ENCODE measurements around the gene WBP2. TPM values are rescaled to one million over a fixed set of nuclear protein-coding genes. Genes with fewer than 3 reads are reported as not detected.

Gene WBP2
- total and polyA plus RNA-seq, 2 of the 13 experiments (the other 11 are each of a cell fraction or from before 2014, with no cell fraction given): 29.2 to 29.5 TPM

DNA sequence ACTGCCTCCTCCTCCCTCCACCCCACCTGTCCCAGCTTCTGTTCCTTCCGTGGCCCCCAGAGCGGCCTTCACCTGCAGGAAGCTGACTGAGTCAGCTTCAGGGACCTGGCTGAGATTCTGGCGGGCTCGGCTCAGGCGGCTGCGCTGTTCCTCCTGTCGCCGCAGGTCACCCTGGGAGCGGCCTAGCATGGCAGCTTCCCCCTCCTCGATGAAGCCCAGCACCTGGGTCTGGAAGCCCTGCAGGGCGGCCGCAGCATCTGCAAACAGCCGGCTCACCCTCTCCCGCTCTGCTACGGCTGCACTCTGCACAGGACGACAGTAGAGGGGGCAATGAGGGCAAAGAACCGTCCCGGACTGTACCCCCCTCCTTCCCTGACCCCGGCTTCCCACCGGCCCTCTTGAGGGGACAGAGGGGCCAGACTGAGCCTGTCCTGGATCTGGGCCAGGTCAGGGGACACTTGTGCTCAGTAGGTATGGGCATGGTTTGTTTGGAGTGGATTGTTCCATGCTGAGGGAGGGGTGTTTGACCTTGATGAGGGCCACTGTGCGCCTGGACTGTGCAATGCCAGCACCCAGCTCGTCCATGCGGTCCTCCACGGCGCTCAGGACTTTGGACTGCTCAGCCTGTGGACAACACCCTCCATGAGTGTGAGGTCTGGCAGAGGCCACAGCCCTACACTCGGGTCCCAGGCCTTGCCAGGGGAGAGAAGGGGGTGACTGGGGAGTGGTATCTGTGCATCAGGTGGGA is 21.2 kb upstream of the WBP2 start (continued):
- TF ChIP-seq, protein P1, sequence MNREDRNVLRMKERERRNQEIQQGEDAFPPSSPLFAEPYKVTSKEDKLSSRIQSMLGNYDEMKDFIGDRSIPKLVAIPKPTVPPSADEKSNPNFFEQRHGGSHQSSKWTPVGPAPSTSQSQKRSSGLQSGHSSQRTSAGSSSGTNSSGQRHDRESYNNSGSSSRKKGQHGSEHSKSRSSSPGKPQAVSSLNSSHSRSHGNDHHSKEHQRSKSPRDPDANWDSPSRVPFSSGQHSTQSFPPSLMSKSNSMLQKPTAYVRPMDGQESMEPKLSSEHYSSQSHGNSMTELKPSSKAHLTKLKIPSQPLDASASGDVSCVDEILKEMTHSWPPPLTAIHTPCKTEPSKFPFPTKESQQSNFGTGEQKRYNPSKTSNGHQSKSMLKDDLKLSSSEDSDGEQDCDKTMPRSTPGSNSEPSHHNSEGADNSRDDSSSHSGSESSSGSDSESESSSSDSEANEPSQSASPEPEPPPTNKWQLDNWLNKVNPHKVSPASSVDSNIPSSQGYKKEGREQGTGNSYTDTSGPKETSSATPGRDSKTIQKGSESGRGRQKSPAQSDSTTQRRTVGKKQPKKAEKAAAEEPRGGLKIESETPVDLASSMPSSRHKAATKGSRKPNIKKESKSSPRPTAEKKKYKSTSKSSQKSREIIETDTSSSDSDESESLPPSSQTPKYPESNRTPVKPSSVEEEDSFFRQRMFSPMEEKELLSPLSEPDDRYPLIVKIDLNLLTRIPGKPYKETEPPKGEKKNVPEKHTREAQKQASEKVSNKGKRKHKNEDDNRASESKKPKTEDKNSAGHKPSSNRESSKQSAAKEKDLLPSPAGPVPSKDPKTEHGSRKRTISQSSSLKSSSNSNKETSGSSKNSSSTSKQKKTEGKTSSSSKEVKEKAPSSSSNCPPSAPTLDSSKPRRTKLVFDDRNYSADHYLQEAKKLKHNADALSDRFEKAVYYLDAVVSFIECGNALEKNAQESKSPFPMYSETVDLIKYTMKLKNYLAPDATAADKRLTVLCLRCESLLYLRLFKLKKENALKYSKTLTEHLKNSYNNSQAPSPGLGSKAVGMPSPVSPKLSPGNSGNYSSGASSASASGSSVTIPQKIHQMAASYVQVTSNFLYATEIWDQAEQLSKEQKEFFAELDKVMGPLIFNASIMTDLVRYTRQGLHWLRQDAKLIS (CRISPR knock-in tag; IDR thresholded peaks at IDR 0.05): no peak; the same call in 1 of the 2 replicates
- TF ChIP-seq, protein P2, sequence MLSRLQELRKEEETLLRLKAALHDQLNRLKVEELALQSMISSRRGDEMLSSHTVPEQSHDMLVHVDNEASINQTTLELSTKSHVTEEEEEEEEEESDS (CRISPR knock-in tag; IDR thresholded peaks at IDR 0.05; ENCODE audit: borderline replicate concordance): 0 out of 2 replicates have a peak, but pooled peaks have one; percentile 81
- no peak; the same call in 1 of the 2 replicates for TF ChIP-seq HMG20B (CRISPR knock-in tag; conservative IDR thresholded peaks at IDR 0.05)
- peak; percentile 85; the same call in 1 of the 2 replicates for TF ChIP-seq ZNF121 (CRISPR knock-in tag; IDR thresholded peaks at IDR 0.05)
- peak; percentile 91 for TF ChIP-seq ZEB1 (IDR thresholded peaks at IDR 0.05; ENCODE audit: insufficient replicate concordance, low read depth)
- TF ChIP-seq TBX3 (IDR thresholded peaks at IDR 0.05; ENCODE audit: borderline replicate concordance): peak; percentile 76; the same call in 1 of the 2 replicates
- TF ChIP-seq ZNF101 (CRISPR knock-in tag; IDR thresholded peaks at IDR 0.05; ENCODE audit: borderline replicate concordance, low read depth): no peak
- TF ChIP-seq, protein P3, sequence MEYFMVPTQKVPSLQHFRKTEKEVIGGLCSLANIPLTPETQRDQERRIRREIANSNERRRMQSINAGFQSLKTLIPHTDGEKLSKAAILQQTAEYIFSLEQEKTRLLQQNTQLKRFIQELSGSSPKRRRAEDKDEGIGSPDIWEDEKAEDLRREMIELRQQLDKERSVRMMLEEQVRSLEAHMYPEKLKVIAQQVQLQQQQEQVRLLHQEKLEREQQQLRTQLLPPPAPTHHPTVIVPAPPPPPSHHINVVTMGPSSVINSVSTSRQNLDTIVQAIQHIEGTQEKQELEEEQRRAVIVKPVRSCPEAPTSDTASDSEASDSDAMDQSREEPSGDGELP (IDR thresholded peaks at IDR 0.05; ENCODE audit: borderline replicate concordance, low read depth): peak; percentile 77
- no peak for TF ChIP-seq FLYWCH1 (CRISPR knock-in tag; IDR thresholded peaks at IDR 0.05)
- no peak for TF ChIP-seq ZNF879 (CRISPR knock-in tag; IDR thresholded peaks at IDR 0.05)
- no peak for TF ChIP-seq ZNF207 (IDR thresholded peaks at IDR 0.05; ENCODE audit: borderline replicate concordance)
- TF ChIP-seq TBL1XR1 (IDR thresholded peaks at IDR 0.05; ENCODE audit: borderline replicate concordance, low read length, partially characterized antibody): peak; percentile 57
- peak; percentile 76; the same call in 1 of the 2 replicates for TF ChIP-seq CEBPB (IDR thresholded peaks at IDR 0.05; ENCODE audit: borderline replicate concordance, low read depth, low read length)
- peak; percentile 100 for TF ChIP-seq ZSCAN29 (CRISPR knock-in tag; conservative IDR thresholded peaks at IDR 0.05)
- TF ChIP-seq ZNF850 (CRISPR knock-in tag; conservative IDR thresholded peaks at IDR 0.05): no peak
- no peak for TF ChIP-seq MZF1 (CRISPR knock-in tag; IDR thresholded peaks at IDR 0.05; ENCODE audit: borderline replicate concordance)
- no peak for TF ChIP-seq PHF5A (CRISPR knock-in tag; IDR thresholded peaks at IDR 0.05; ENCODE audit: low read depth, unreplicated experiment)
- TF ChIP-seq, protein P4, sequence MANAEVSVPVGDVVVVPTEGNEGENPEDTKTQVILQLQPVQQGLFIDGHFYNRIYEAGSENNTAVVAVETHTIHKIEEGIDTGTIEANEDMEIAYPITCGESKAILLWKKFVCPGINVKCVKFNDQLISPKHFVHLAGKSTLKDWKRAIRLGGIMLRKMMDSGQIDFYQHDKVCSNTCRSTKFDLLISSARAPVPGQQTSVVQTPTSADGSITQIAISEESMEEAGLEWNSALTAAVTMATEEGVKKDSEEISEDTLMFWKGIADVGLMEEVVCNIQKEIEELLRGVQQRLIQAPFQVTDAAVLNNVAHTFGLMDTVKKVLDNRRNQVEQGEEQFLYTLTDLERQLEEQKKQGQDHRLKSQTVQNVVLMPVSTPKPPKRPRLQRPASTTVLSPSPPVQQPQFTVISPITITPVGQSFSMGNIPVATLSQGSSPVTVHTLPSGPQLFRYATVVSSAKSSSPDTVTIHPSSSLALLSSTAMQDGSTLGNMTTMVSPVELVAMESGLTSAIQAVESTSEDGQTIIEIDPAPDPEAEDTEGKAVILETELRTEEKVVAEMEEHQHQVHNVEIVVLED (CRISPR knock-in tag; IDR thresholded peaks at IDR 0.05; ENCODE audit: borderline replicate concordance): peak; percentile 84
- TF ChIP-seq ZNF24 (IDR thresholded peaks at IDR 0.05): no peak; the same call in 1 of the 2 replicates

Data from HepG2 (cell line).